Upper lobe of left lung (tissue), 6 donors: ENCODE data around the gene PHTF1. TPM values are rescaled to one million over a fixed set of nuclear protein-coding genes. Genes with fewer than 3 reads are reported as not detected.

Source experiments
- ATAC-seq, 2 donors: fragments of 200-7000 bp; cut with Tn5 transposase; one replicate each; pipeline ENCODE4 v1.9.1; 2022; ENCODE audit warnings: mild to moderate bottlenecking in 2 of 2, moderate library complexity in 2 of 2; ENCODE audit not compliant: low FRiP score in 2 of 2
- DNase-seq, 2 donors: peaks; one replicate each; pipeline ENCODE4 v3.0.0-alpha.2; 2019 to 2020
- H3K27ac ChIP-seq, 4 donors: fragments of 200-600 bp; sonication (generic); one replicate each; pipeline ENCODE4 v1.5.1; 2016 to 2019
- H3K27me3 ChIP-seq, 4 donors: fragments of 200-600 bp; sonication (generic); one replicate each; pipeline ENCODE4 v1.5.1; 2017 to 2019
- H3K36me3 ChIP-seq, 4 donors: fragments of 200-600 bp; sonication (generic); one replicate each; pipeline ENCODE4 v1.5.1; 2016 to 2019
- H3K4me1 ChIP-seq, 4 donors: fragments of 200-600 bp; sonication (generic); one replicate each; pipeline ENCODE4 v1.5.1; 2018 to 2019
- H3K4me3 ChIP-seq, 4 donors: fragments of 200-600 bp; sonication (generic); one replicate each; pipeline ENCODE4 v1.5.1; 2017 to 2019; ENCODE audit warnings: mild to moderate bottlenecking in 2 of 4, moderate library complexity in 1 of 4
- H3K9me3 ChIP-seq, 4 donors: fragments of 200-600 bp; sonication (generic); one replicate each; pipeline ENCODE4 v1.5.1; 2018 to 2019
- EP300 ChIP-seq, 4 donors: sonication (generic); formaldehyde crosslinking; IDR thresholded peaks; one replicate each; pipeline ENCODE4 v1.5.1; 2017; ENCODE audit warnings: antibody characterized with exemption in 4 of 4, control low read depth in 2 of 4
- POLR2A ChIP-seq, 4 donors: fragments of 450-650 bp; IDR thresholded peaks; one replicate each; pipeline ENCODE4 v1.5.1; 2016 to 2017; ENCODE audit warnings: antibody characterized with exemption in 4 of 4, mild to moderate bottlenecking in 2 of 4
- POLR2AphosphoS5 ChIP-seq, 2 donors: sonication (generic); formaldehyde crosslinking; IDR thresholded peaks; one replicate each; pipeline ENCODE4 v1.5.1; 2017; ENCODE audit warnings: antibody characterized with exemption in 2 of 2
- WGBS, 2 donors: methylation state at CpG; one replicate each; pipeline ENCODE4 v1.1.5; 2017 to 2018; 5-methylcytosine and 5-hydroxymethylcytosine counted together
- total RNA-seq, 6 donors: library from RNA; depleted of rRNA in 4 of 6; stranded (reverse); fragments of >200 nt in 4 of 6; gene quantifications; one replicate each; pipeline versions ENCODE4 v1.1.0 to v1.2.1, GENCODE V29; 2016 to 2021
- TF ChIP-seq, protein P1 (sequence below), 6 experiments: fragments of 450-650 bp in 4 of 6; fragments of 200-600 bp in 2 of 6; sonication (generic) in 2 of 6; IDR thresholded peaks; one replicate each; pipeline ENCODE4 v1.5.1; 2016 to 2019; ENCODE audit warnings: antibody characterized with exemption in 6 of 6
- donor health status: DM: no; HTN: no; CAD: no; lungs with moderate emphysema.
- donor health status: DM: no; HTN: yes; CAD: no; lungs with severe emphysema.

PHTF1 gene
- total RNA-seq, 6 donors from 2014 or later: 14.7 to 42.3 (median 22.7) TPM

DNA sequence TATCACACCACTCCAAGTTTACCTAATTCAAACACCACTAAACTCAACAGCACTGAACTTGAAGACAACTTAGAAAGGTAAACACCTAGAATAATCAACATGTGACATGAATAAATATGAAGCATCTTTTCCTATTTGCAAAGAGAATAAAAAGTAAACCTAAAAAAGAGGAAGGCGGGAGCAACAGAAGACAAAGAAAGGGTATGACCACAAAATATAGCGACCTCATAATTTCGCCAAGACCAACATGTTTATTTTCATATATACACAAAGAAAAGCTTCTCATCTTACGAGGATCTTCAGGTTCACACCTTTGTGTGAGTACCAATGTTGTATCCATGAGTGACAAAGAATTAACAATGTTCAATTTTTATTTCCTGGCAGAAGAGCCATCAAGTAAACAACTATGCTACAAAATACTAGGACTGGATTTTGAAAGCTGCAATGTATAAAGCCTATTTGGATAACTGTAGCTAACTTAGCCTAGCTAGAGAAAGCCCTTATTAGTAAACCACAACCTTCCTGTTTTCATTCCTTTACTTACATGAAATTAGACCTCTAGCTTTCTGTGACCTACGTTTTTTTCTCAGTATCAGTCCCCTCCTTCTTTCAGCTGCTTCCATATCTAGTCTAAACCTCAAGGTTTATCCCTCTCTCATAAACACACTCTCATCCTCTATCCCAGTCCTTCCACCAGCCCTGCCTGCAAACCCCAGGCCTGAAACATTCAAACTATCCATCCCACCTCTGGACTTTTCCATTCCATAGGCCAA, 21.3 kb upstream of the PHTF1 start:
- peak overlapping the region in 2 of 4 donors; percentile 31 to 78 for H3K27ac ChIP-seq
- no peak for ATAC-seq

DNA sequence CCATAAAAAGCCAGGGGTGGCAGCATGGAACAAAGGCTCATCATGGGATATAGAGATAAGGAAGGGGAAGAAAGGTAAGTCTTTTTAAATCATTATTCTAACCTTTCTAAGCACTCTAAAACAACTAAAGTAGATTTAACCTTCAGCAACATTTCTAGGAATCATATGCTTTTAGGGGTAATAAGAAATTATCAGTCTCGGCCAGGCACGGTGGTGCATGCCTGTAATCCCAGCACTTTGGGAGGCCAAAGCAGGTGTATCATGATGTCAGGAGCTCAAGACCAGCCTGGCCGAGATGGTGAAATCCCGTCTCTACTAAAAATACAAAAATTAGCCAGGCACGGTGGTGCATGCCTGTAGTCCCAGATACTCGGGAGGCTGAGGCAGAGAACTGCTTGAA, 20.3 kb upstream of the PHTF1 start:
- ATAC-seq: no peak
- Histone ChIP-seq H3K27me3 (no peaks in the 10 kb centered on the region), H3K27ac (peak overlapping the region in 1 of 4 donors; percentile 6), H3K36me3 (peaks cover 0 to 27% (median 5%) of the 10 kb centered on the region in 4 donors), H3K9me3 (no peaks in the 10 kb centered on the region), H3K4me1 (peaks cover 42 to 53% (median 47%) of the 10 kb centered on the region in 4 donors), H3K4me3 (no peak overlapping the region)
- DNase-seq: no peak
- WGBS, 2 donors: 90 to 95% methylated on average over 6 of the region's 6 CpGs
- TF ChIP-seq POLR2AphosphoS5 (IDR thresholded peaks at IDR 0.05) (no peak), POLR2A (IDR thresholded peaks at IDR 0.05) (no peak), EP300 (IDR thresholded peaks at IDR 0.05) (no peak)
- TF ChIP-seq, protein P1, sequence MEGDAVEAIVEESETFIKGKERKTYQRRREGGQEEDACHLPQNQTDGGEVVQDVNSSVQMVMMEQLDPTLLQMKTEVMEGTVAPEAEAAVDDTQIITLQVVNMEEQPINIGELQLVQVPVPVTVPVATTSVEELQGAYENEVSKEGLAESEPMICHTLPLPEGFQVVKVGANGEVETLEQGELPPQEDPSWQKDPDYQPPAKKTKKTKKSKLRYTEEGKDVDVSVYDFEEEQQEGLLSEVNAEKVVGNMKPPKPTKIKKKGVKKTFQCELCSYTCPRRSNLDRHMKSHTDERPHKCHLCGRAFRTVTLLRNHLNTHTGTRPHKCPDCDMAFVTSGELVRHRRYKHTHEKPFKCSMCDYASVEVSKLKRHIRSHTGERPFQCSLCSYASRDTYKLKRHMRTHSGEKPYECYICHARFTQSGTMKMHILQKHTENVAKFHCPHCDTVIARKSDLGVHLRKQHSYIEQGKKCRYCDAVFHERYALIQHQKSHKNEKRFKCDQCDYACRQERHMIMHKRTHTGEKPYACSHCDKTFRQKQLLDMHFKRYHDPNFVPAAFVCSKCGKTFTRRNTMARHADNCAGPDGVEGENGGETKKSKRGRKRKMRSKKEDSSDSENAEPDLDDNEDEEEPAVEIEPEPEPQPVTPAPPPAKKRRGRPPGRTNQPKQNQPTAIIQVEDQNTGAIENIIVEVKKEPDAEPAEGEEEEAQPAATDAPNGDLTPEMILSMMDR (IDR thresholded peaks at IDR 0.05): no peak

More for the DNA sequence above, 21.3 kb upstream of the PHTF1 start:
- no peak overlapping the region for H3K4me3 ChIP-seq
- H3K9me3 ChIP-seq: no peaks in the 10 kb centered on the region
- 54 to 60% methylated on average over 5 of the region's 5 CpGs for WGBS, 2 donors
- no peaks in the 10 kb centered on the region for H3K27me3 ChIP-seq
- peaks cover 44 to 61% (median 52%) of the 10 kb centered on the region in 4 donors for H3K4me1 ChIP-seq
- H3K36me3 ChIP-seq: peaks cover 0 to 18% (median 5%) of the 10 kb centered on the region in 4 donors
- TF ChIP-seq EP300 (IDR thresholded peaks at IDR 0.05) (no peak), POLR2A (IDR thresholded peaks at IDR 0.05) (no peak), POLR2AphosphoS5 (IDR thresholded peaks at IDR 0.05) (no peak)
- TF ChIP-seq, protein P1 (IDR thresholded peaks at IDR 0.05): no peak
- DNase-seq: no peak

DNA sequence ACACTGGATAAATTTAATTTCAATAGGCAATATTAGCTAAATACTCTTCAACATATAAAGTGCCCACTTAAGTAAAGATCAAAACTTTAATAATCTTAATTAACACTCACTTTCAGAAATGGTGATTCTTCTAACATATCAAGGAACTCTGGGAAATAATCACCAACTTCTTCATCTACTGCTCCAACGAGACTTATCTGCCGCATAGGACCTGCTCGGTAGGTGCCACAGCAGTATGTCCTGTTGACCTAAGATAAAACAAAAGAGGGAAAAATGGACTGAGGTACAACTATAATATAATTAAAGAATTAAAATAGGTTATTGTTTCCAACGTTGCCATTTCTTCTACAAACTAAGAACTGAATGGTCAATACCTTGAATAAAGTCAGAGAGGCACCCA, 18.3 kb upstream of the PHTF1 start:
- Histone ChIP-seq H3K9me3 (no peaks in the 10 kb centered on the region), H3K4me1 (peaks cover 23 to 33% (median 28%) of the 10 kb centered on the region in 4 donors), H3K27ac (no peak overlapping the region), H3K27me3 (no peaks in the 10 kb centered on the region), H3K36me3 (peaks cover 0 to 41% (median 5%) of the 10 kb centered on the region in 4 donors), H3K4me3 (no peak overlapping the region)
- DNase-seq (no peak), ATAC-seq (no peak)
- TF ChIP-seq POLR2AphosphoS5 (IDR thresholded peaks at IDR 0.05) (no peak), EP300 (IDR thresholded peaks at IDR 0.05) (no peak), POLR2A (IDR thresholded peaks at IDR 0.05) (no peak)
- TF ChIP-seq, protein P1 (IDR thresholded peaks at IDR 0.05): no peak
- WGBS, 2 donors: 89 to 91% methylated on average over 4 of the region's 4 CpGs

DNA sequence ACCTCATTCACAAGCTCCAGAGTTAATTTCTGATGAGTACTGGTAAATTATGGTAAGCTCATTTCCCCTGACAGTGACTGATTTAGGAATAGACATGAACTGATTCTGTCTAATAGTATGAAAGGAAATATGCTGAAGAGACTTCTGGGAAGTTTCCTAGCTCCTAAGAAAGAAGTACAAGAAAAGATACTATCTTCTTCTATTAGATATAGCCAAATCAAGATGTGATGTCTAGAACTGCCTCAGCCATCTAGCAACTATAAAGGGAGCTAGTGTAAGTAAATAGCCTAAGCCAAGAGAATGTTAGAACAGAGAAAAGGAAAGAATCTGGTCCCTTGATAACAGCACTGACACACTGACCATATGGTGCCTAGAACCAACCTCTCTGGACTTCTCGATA, 10.7 kb upstream of the PHTF1 start:
- DNase-seq: no peak
- H3K27me3 ChIP-seq: no peaks in the 10 kb centered on the region
- no peaks in the 10 kb centered on the region for H3K9me3 ChIP-seq
- no peak overlapping the region for H3K27ac ChIP-seq
- TF ChIP-seq EP300 (IDR thresholded peaks at IDR 0.05): no peak
- no peak for TF ChIP-seq POLR2AphosphoS5 (IDR thresholded peaks at IDR 0.05)
- TF ChIP-seq, protein P1 (IDR thresholded peaks at IDR 0.05): no peak
- TF ChIP-seq POLR2A (IDR thresholded peaks at IDR 0.05): no peak
- peaks cover 8 to 48% (median 15%) of the 10 kb centered on the region in 4 donors for H3K36me3 ChIP-seq
- WGBS, 2 donors: 86 to 91% methylated on average over 1 of the region's 1 CpG
- no peak overlapping the region for H3K4me3 ChIP-seq
- peaks cover 0 to 10% (median 5%) of the 10 kb centered on the region in 4 donors for H3K4me1 ChIP-seq
- no peak for ATAC-seq
